Measurements from ENCODE around the gene FSIP1. TPM values are rescaled to one million over a fixed set of nuclear protein-coding genes. Genes with fewer than 3 reads are reported as not detected.
A peak's percentile ranks its signal among the peaks of the same experiment; 100 is the strongest.

Gene FSIP1
- total and polyA plus RNA-seq, 5 donors = 0.16 to 0.53 (median 0.34) TPM

DNA sequence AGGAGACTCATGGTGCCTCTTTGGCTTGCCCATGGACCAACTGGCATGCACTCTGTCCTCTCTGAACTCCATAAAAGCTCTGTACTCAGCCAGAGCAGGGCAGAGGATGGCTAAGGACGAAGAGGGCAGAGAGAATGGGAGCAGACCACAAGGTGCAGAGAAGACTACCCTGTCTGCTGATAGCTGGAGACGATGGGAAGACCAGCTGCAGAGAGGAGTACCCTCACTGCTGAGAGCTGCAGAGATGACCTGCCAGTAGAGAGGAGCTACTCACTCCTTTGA, 136.7 kb downstream of the FSIP1 start:
- no peaks in the 10 kb centered on the region for H3K9me3 ChIP-seq (ENCODE audit: control insufficient read depth, low read length)
- WGBS = 88% methylated on average over 2 of the region's 2 CpGs
- H3K4me1 ChIP-seq (ENCODE audit: control insufficient read depth, insufficient read depth, low read length) = no peaks in the 10 kb centered on the region
- H3K27me3 ChIP-seq (ENCODE audit: control insufficient read depth, insufficient read depth) = no peaks in the 10 kb centered on the region
- intact Hi-C loops (cut with DNase I) = no loop called here
- ATAC-seq = no peak
- no peak for DNase-seq
- H3K4me3 ChIP-seq (ENCODE audit: low read length) = no peak overlapping the region
- H3K27ac ChIP-seq (ENCODE audit: low read length) = no peak overlapping the region

DNA sequence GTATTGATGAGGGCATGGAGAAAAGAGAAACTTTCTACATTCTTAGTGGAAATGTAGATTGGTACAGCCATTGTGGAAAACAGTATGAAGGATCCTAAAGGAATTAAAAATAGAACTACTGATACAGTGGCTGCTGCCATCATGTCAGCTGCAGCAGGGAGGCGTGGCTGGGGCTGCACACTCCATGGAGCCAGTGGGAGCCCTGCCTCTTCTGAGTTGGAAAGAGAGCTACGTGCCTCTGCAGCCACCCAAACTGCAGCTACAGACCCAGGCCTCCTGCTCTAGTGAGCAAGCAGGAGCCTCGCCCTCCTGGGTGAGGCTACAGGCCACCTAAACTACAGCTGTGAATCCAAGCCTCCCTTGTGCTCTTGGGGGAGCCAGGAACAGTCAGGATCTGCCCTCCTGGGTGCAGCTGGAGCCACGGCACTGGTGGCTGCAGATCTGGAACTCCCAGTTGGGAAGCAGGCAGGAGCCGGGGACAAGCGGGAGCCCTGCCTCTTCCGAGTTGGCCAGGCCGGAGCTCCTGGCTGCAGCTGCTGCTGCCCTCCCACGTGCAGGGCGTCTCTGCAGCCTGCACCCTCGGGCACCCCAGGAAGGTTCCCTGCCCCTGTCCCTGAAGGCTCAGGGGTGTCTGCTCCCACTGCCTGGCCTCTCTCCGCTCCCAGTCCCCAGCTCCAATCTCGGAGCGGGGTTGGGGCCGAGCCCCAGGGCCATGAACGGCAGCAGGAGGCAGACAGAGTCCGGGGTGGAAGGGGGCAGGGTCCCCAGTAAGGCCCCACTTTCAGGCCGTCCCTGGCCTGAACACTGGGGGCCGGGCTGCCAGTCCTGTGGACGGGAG, 137.3 kb downstream of the FSIP1 start:
- Histone ChIP-seq H3K9me3 (ENCODE audit: control insufficient read depth, low read length) (no peaks in the 10 kb centered on the region), H3K4me1 (ENCODE audit: control insufficient read depth, insufficient read depth, low read length) (no peaks in the 10 kb centered on the region), H3K27ac (ENCODE audit: low read length) (peak overlapping the region; percentile 5), H3K27me3 (ENCODE audit: control insufficient read depth, insufficient read depth) (no peaks in the 10 kb centered on the region), H3K4me3 (ENCODE audit: low read length) (no peak overlapping the region)
- ATAC-seq = peak; percentile 25 to 71
- intact Hi-C loops (cut with DNase I) = no loop called here
- WGBS = 80% methylated on average over 20 of the region's 20 CpGs
- peak in 2 of 3 donors; percentile 70 to 73 for DNase-seq

DNA sequence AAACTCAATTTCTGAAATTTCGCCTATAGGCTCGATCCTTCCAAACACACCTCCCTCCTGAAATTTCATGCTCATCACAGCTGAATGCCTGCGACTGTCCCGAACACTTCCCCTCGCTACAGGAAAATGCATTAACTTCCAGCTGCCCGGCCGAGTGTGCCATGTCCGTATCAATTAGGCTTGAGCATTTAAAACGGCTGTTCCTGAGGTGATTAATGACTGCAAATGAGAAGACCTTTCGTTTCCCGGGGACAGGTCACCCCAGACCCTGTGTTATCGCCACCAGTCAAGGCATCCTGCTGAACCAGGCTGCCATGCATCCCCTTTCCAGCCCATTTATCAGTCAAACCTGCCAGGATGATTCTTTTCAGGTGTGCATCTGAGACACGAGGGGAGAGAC, 138.5 kb downstream of the FSIP1 start:
- Histone ChIP-seq H3K9me3 (ENCODE audit: control insufficient read depth, low read length) (no peaks in the 10 kb centered on the region), H3K4me1 (ENCODE audit: control insufficient read depth, insufficient read depth, low read length) (no peaks in the 10 kb centered on the region), H3K27ac (ENCODE audit: low read length) (no peak overlapping the region), H3K27me3 (ENCODE audit: control insufficient read depth, insufficient read depth) (no peaks in the 10 kb centered on the region), H3K4me3 (ENCODE audit: low read length) (no peak overlapping the region)
- 77% methylated on average over 13 of the region's 13 CpGs for whole genome bisulfite sequencing
- ATAC-seq = no peak
- intact Hi-C loops (cut with DNase I) = no loop called here
- no peak for DNase-seq

DNA sequence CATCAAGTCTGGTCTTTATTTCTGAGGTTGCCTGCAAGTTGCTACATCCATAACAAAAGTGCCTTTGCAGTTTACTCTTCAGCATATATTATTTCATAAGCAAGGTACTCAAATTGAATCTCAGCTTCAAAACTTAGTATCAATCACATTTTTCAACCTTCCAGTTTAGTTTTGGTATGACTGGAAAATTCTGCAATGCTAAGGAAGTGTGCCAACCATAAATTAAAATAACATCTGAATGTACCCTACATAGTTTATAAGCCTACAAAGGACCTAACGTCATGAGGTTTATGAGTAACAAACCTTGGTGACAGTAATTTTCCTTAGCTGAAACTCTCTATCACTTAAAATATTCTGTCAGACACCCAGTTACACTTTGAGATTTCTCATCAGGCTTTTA, 138.9 kb downstream of the FSIP1 start:
- intact Hi-C loops (cut with DNase I) = no loop called here
- DNase-seq (no peak), ATAC-seq (no peak)
- WGBS = 91% methylated on average over 1 of the region's 1 CpG
- no peaks in the 10 kb centered on the region for H3K9me3 ChIP-seq (ENCODE audit: control insufficient read depth, low read length)
- no peak overlapping the region for H3K4me3 ChIP-seq (ENCODE audit: low read length)
- H3K27me3 ChIP-seq (ENCODE audit: control insufficient read depth, insufficient read depth) = no peaks in the 10 kb centered on the region
- H3K4me1 ChIP-seq (ENCODE audit: control insufficient read depth, insufficient read depth, low read length) = no peaks in the 10 kb centered on the region
- no peak overlapping the region for H3K27ac ChIP-seq (ENCODE audit: low read length)

DNA sequence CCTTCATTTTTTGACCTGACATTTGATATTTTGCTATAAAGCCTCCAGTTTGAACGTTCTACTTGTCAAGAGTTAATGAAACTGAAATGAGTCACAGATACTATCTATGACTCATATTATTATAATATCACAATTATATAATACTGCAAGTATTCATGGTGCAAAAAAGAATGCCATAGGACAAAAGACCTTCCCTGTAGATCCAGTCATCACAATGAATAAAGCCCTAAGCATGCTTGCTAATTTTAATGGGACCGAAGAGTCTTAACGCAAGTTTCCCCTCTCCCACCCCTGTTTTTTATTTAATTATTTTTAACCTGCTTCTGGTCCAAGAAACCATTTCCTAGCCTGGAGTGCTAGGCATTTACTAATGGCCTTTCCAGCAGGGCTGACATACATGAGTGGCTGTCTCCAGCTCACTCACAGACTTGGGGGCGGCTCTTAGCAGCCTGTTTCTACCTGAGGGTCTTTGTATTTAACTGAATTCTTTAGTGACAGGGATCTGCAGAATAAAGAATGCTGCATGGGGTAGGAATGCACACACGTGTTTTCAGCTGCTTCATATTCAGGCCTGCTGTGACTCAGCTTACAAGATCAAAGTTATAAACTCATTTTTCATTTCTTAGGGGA, 140.5 kb downstream of the FSIP1 start:
- Histone ChIP-seq H3K27me3 (ENCODE audit: control insufficient read depth, insufficient read depth) (no peaks in the 10 kb centered on the region), H3K9me3 (ENCODE audit: control insufficient read depth, low read length) (no peaks in the 10 kb centered on the region), H3K4me1 (ENCODE audit: control insufficient read depth, insufficient read depth, low read length) (no peaks in the 10 kb centered on the region), H3K27ac (ENCODE audit: low read length) (no peak overlapping the region), H3K4me3 (ENCODE audit: low read length) (no peak overlapping the region)
- WGBS = 60% methylated on average over 5 of the region's 5 CpGs
- ATAC-seq (no peak), DNase-seq (no peak)
- intact Hi-C loops (cut with DNase I) = no loop called here

DNA sequence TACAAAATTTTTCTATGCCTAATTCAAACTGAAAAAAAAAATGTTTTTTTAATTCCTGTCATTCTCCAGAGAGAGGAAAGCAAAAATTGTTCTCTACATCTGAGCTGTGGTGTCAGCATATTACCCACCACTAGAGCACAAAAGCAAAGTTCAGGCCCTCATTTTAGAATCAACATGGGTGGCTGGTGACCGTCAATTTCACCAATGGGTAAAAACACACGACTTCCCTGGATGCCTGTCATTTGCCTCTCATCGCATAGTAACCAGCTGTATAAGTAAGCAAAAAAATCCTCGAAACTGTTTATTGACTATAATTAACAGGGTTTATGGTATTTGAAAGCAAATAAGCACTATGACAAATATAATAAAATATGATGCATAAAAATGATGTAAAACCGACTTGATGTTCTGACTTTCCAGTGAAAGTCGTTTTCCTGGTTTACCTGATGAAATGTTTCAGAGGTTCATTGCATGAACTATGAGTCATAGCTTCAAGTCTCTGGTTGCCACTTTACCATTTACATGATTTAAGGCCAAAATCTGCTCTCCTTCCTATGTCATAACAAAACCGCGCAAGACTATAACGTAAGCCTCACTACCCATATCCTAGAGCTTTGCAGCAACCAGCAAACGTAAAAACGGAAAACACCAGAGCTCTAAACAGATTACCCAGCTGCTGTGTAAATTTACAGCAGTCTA, 141.3 kb downstream of the FSIP1 start:
- Histone ChIP-seq H3K9me3 (ENCODE audit: control insufficient read depth, low read length) (no peaks in the 10 kb centered on the region), H3K4me1 (ENCODE audit: control insufficient read depth, insufficient read depth, low read length) (no peaks in the 10 kb centered on the region), H3K4me3 (ENCODE audit: low read length) (no peak overlapping the region), H3K27ac (ENCODE audit: low read length) (no peak overlapping the region), H3K27me3 (ENCODE audit: control insufficient read depth, insufficient read depth) (no peaks in the 10 kb centered on the region)
- DNase-seq = no peak
- intact Hi-C loops (cut with DNase I) = no loop called here
- WGBS = 87% methylated on average over 11 of the region's 11 CpGs
- ATAC-seq = no peak

DNA sequence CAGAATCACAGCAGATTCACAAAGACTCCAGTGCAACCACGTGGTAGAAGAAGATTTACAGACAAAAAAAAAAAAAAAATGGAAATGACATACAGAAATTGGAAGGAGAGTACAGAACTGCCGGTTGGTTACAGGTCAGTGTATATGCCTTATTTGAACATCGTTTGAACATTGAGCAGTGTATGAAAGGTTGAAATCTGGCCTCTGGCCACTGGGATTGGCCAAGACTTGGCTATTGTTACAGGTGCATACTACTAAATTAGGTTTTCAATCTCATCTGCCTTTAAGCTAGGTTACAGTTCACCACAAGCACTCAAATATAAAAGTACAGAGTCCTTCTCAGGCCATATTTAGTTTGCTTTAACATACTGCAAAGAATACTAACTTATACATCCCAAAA, 142.0 kb downstream of the FSIP1 start:
- Histone ChIP-seq H3K9me3 (ENCODE audit: control insufficient read depth, low read length) (no peaks in the 10 kb centered on the region), H3K27me3 (ENCODE audit: control insufficient read depth, insufficient read depth) (no peaks in the 10 kb centered on the region), H3K27ac (ENCODE audit: low read length) (no peak overlapping the region), H3K4me3 (ENCODE audit: low read length) (no peak overlapping the region), H3K4me1 (ENCODE audit: control insufficient read depth, insufficient read depth, low read length) (no peaks in the 10 kb centered on the region)
- WGBS = 78% methylated on average over 3 of the region's 3 CpGs
- DNase-seq (no peak), ATAC-seq (no peak)
- intact Hi-C loops (cut with DNase I) = no loop called here

DNA sequence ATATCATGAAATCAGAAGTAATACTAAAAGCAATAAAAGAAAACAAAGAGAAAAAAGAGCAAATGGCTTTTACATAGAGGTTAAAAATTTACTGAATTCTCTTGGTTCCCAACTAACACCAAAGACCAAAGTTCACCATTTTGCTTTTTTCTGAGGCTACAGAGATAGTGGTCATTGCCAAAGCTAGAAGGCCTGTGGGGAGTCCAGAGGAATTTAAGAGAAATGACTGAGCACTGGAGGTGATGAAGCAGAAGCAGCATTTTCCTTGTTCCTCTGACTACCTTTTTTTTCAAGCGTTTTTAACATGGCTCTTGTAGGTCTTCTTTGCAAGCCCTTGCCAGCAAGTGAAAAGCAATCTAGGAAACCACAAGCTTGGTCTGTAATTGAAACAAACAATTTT, 143.6 kb downstream of the FSIP1 start:
- 89% methylated on average over 1 of the region's 1 CpG for whole genome bisulfite sequencing
- no peaks in the 10 kb centered on the region for H3K4me1 ChIP-seq (ENCODE audit: control insufficient read depth, insufficient read depth, low read length)
- intact Hi-C loops (cut with DNase I) = no loop called here
- no peaks in the 10 kb centered on the region for H3K9me3 ChIP-seq (ENCODE audit: control insufficient read depth, low read length)
- no peak overlapping the region for H3K4me3 ChIP-seq (ENCODE audit: low read length)
- H3K27ac ChIP-seq (ENCODE audit: low read length) = no peak overlapping the region
- no peaks in the 10 kb centered on the region for H3K27me3 ChIP-seq (ENCODE audit: control insufficient read depth, insufficient read depth)
- no peak for ATAC-seq
- no peak for DNase-seq

DNA sequence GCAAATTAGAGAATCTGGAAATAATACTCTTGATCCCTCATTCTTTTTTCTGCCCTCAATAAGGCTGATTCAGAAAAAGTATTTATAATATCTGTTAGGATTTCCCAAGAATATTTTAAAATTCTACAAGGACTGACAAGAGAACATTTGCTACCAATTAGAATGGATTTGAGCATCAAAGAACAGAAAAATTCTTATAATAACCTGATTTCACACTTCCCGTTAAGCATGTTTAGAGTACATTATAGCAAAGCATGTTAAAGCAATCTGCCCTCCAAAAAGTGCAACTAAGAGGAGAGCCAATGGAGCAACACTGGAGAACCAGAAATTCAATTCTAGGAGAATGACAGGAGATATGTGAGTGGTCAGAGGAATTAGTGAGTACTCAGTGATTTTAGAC, 144.6 kb downstream of the FSIP1 start:
- H3K27me3 ChIP-seq (ENCODE audit: control insufficient read depth, insufficient read depth) = no peaks in the 10 kb centered on the region
- ATAC-seq (no peak), DNase-seq (no peak)
- WGBS = 96% methylated on average over 1 of the region's 1 CpG
- no peak overlapping the region for H3K27ac ChIP-seq (ENCODE audit: low read length)
- H3K9me3 ChIP-seq (ENCODE audit: control insufficient read depth, low read length) = no peaks in the 10 kb centered on the region
- H3K4me1 ChIP-seq (ENCODE audit: control insufficient read depth, insufficient read depth, low read length) = no peaks in the 10 kb centered on the region
- intact Hi-C loops (cut with DNase I) = no loop called here
- H3K4me3 ChIP-seq (ENCODE audit: low read length) = no peak overlapping the region

DNA sequence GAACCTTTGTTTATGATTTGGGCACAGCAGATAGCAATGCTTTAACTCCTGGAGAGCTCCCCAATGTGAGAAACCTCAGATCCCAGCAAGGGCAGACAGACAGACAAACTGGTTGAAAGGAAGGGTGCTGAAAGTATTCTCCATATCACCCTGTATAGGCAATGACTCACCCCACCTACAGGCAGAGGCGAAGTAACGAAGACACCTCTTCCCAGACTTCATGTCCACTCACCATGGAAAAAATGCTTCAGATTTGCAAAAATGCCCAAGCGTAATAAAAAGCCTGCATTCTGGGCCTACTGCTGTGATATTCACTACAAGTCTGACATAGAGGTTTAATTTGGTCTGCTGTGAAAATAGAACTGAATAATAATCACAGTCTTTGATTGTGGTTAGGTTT, 151.3 kb downstream of the FSIP1 start:
- intact Hi-C loops (cut with DNase I) = no loop called here
- WGBS = 94% methylated on average over 3 of the region's 3 CpGs
- H3K4me1 ChIP-seq (ENCODE audit: control insufficient read depth, insufficient read depth, low read length) = peaks cover 12% of the 10 kb centered on the region
- no peaks in the 10 kb centered on the region for H3K27me3 ChIP-seq (ENCODE audit: control insufficient read depth, insufficient read depth)
- no peak for DNase-seq
- ATAC-seq = no peak
- H3K4me3 ChIP-seq (ENCODE audit: low read length) = no peak overlapping the region
- H3K27ac ChIP-seq (ENCODE audit: low read length) = no peak overlapping the region
- H3K9me3 ChIP-seq (ENCODE audit: control insufficient read depth, low read length) = no peaks in the 10 kb centered on the region

DNA sequence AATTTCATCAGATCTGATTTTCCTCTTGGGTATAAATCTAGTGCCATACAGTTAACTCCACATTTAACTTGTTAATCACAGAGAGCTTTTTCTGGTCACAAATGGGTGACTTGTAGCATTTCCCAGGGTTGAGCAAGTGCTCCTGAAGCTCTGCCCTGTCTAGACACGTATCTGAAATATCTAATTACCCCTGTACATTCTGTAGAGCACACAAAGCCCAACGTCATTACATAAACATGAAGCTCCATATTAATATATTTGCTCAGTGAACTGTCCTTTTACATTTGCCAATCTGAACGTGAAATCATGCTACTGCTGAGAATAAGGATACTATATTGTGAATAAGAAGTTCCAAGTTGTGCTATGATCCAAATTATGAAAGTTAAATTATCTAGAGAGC, 152.7 kb downstream of the FSIP1 start:
- intact Hi-C loops (cut with DNase I) = no loop called here
- Histone ChIP-seq H3K4me1 (ENCODE audit: control insufficient read depth, insufficient read depth, low read length) (peaks cover 19% of the 10 kb centered on the region), H3K27me3 (ENCODE audit: control insufficient read depth, insufficient read depth) (no peaks in the 10 kb centered on the region), H3K4me3 (ENCODE audit: low read length) (no peak overlapping the region), H3K9me3 (ENCODE audit: control insufficient read depth, low read length) (no peaks in the 10 kb centered on the region), H3K27ac (ENCODE audit: low read length) (no peak overlapping the region)
- ATAC-seq = no peak
- WGBS = 85% methylated on average over 3 of the region's 3 CpGs
- no peak for DNase-seq

Measured in right cardiac atrium (tissue), 5 donors.